Erythroblast (primary cell): Measurements from ENCODE around the gene SLC10A7.

Source experiments
- DNase-seq, 2 experiments: peaks; one replicate each; lab custom pipeline; 2025; lab: John Stamatoyannopoulos, UW
- GATA1 ChIP-seq: IDR thresholded peaks from 2 replicates; pipeline ENCODE4 v1.6.1; 2011; ENCODE audit warnings: low read depth, mild to moderate bottlenecking, control low read depth, low read length, moderate library complexity
- POLR2A ChIP-seq: IDR thresholded peaks from 2 replicates; pipeline ENCODE4 v1.6.1; 2011; ENCODE audit warnings: mild to moderate bottlenecking, low read length

The SLC10A7 gene

DNA sequence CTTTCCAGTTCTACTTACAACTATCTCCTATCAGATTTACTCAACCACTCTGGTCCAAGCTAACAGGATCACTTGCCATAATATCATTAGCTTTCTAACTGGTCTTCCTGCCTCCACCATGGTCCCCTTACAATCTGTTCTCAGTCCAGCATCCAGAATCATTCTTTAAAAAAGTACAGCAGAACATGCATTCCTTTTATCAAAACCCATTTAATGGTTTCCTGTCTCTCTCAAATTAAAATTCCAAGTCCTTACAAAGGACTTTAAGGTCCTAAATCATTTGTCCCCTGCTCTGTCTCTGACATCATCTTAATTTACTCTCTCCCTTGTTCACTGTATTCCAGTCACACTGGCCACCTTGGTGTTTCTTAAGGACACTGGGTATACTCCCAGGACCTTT is 202.8 kb downstream of the SLC10A7 start:
- TF ChIP-seq POLR2A = no peak
- TF ChIP-seq GATA1 = no peak

GRCh38 chr4:146317783-146318182 is 204.0 kb downstream of the SLC10A7 start:
- no peak for DNase-seq
- TF ChIP-seq POLR2A (no peak), GATA1 (no peak)

More for the DNA sequence above, 202.8 kb downstream of the SLC10A7 start:
- DNase-seq = no peak

GRCh38 chr4:146315184-146315583 is 206.6 kb downstream of the SLC10A7 start:
- TF ChIP-seq GATA1 = no peak
- TF ChIP-seq POLR2A = no peak
- DNase-seq = no peak

DNA sequence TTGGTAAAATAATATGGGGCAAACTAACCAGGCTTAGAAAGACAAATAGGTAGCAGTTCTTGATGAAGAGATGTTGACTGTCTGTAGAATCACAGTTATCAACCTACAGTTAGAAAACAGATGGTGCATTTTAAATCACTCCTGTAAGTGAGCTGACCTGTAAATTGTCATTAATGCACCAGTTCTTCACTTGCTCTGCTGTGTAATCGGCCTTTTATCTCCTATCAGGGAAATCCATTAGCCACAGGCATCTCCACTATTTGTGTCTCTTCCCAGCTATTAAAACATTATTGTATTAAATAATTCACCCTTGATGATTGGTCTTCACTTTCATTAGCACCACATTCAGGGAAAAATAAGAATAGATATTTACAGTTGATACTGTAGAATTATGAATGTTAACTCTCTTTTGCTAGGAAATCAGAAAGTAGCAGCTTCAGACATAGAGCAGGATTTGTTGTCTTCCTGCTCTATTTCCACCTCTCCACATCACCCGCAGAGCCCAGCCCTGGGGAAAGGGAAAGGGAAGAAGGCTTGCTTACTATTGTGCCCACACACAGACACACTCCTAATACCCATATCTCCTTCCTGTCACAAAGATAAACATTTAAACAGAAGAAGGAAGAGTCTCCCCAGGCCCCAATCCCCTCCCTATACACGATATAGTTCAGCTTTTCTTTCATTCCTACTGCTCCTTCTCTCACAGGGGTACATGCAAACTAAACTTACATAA is 210.3 kb downstream of the SLC10A7 start:
- DNase-seq = no peak
- TF ChIP-seq GATA1 = no peak
- no peak for TF ChIP-seq POLR2A

GRCh38 chr4:146310319-146311021 is 211.3 kb downstream of the SLC10A7 start:
- no peak for TF ChIP-seq POLR2A
- no peak for TF ChIP-seq GATA1
- DNase-seq = no peak

DNA sequence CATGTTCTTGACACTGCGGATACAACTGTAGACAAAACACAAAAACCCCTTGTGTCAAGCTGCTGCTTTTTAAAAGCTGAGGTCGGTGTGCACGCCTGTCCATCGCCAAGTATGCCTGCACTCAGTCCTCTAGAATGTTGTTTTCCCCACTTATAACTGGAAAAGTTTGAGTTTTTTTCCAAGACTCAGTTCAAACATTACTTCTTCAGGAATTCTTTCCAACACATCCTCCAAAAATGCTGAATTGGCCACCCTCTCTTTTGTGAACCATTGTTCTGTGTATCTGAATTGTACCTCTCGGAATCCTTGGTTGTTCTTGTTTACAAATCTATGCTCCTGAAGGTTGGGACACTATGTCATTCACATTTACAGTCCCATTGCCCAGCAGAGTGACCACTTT is 212.8 kb downstream of the SLC10A7 start:
- no peak for DNase-seq

DNA sequence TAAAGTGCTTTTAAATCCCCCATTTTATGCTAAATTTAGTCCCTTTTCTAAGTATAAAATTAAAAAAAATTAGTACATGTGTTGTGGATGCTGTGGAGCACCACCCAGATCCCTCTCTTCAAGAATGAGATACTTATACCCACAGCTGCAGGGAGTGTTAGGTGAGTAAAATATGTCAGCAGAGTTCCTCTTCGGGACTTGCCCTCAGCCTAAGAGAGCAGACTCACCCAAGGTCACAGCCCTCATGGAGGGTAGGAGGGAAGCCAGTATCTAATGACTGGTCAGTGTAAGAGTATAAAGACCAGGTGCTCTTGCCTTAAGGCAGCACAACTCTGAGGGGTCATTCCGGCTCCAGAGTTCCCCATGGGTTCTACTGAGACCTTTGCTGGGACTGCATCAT is 218.9 kb downstream of the SLC10A7 start:
- TF ChIP-seq POLR2A = no peak
- no peak for TF ChIP-seq GATA1
- DNase-seq = no peak

More for the DNA sequence above, 212.8 kb downstream of the SLC10A7 start:
- TF ChIP-seq GATA1 (no peak), POLR2A (no peak)

GRCh38 chr4:146299607-146300006 is 222.1 kb downstream of the SLC10A7 start:
- DNase-seq = no peak
- TF ChIP-seq GATA1 = no peak
- TF ChIP-seq POLR2A = no peak

- TF ChIP-seq POLR2A = no peak
- no peak for TF ChIP-seq GATA1
- no peak for DNase-seq
Observed at GRCh38 chr4:146294776-146295175, 227.0 kb downstream of the SLC10A7 start.

GRCh38 chr4:146292508-146292907 is 229.2 kb downstream of the SLC10A7 start:
- TF ChIP-seq POLR2A (no peak), GATA1 (no peak)
- DNase-seq = no peak

GRCh38 chr4:146291313-146291712 is 230.4 kb downstream of the SLC10A7 start:
- DNase-seq = no peak
- TF ChIP-seq GATA1 = no peak
- TF ChIP-seq POLR2A = no peak

- no peak for DNase-seq
Observed at GRCh38 chr4:146288193-146288592, 233.5 kb downstream of the SLC10A7 start.

DNA sequence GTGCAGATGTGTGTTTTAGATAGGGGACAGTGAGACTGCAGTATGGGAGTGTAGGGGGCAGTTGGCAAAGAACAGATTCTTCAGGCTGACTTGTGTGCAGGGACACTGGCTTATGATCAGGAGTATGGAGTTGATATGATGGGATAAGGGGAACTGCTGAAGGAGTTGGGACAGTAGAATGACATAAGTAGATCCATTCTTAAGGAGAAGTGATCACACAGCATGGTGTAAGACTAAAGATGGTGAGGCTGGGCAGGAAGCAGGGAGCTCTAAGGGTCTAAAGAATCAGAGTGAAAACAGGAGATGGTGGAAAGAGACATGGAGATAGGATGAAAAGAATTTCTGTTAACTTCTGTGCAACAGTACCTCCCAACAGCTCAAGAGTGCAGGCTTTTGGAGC is 236.7 kb downstream of the SLC10A7 start:
- TF ChIP-seq POLR2A = no peak
- TF ChIP-seq GATA1 = no peak
- DNase-seq = no peak

More at GRCh38 chr4:146288193-146288592, 233.5 kb downstream of the SLC10A7 start:
- no peak for TF ChIP-seq POLR2A
- no peak for TF ChIP-seq GATA1
